ENCODE measurements around the gene PEX11B. TPM values are rescaled to one million over a fixed set of nuclear protein-coding genes. Genes with fewer than 3 reads are reported as not detected.

The PEX11B gene
- total RNA-seq, 2 donors from 2014 or later: 12.9 to 16.0 TPM

DNA sequence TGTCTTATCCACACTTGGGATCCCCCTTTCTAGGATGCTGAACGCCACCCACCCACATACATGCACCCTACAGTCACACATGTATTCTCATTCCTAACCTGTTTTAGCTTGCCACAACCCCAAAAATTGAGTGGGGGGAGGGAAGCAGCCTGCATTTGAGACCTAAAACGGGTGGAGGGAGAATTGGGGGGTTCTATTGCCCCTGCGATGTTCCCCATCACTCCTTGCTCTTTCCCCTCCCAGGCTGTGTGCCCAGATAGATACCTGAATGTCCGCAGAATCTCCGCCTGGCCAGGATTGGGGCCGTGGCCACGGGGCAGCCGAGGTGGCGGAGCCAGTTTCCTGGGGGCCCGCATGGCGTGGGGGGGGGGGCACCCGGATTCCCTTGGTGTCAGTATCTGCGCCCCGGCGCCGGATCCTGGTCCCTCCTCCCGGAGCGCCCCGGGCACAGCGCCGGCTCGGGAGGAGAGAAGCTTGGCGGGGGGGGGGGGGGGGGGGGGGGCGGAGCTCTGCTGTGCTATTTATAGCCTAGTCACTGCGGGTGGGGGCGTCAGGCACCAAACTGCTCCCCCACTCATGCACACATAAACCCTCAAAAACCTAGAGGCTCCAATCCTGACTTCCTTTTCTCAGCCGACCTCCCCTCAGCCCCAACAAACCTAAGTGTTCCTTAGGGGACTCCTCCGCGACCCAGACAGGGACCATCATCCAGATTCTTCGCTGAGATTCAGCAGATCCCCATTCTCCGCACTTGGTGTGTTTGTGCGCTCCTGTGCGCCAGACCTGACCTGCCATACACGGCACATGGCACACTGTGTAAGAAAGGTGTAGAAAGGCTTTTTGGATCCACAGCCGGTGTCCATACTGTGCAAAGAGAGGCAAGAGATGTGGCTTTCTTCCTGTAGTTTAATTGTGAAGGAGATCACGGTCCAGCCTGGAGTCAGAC is 43.9 kb upstream of the PEX11B start:
- 17 to 31% methylated on average over 12 to 24 of the region's 36 CpGs for WGBS, 2 experiments (ENCODE audit: insufficient coverage in 1 of 2, insufficient read length in 1 of 2)
- Histone ChIP-seq H3K9me3 (ENCODE audit: control insufficient read depth, low read length) (peaks cover 7% of the 10 kb centered on the region), H3K9ac (ENCODE audit: extremely low read depth, low read length, poor library complexity, severe bottlenecking) (no peak overlapping the region), H3K27me3 (ENCODE audit: control insufficient read depth, insufficient read depth, low read length, poor library complexity, severe bottlenecking) (peaks cover 37% of the 10 kb centered on the region), H3K4me3 (ENCODE audit: low read length) (peak overlapping the region; percentile 87), H3K36me3 (ENCODE audit: control insufficient read depth, insufficient read depth, low read length) (no peaks in the 10 kb centered on the region), H3K4me1 (ENCODE audit: control insufficient read depth, insufficient read depth, low read length) (peaks cover 6% of the 10 kb centered on the region), H3K27ac (ENCODE audit: low read depth, low read length) (no peak overlapping the region)
- H3K4me1 Mint-ChIP-seq: peaks cover 27% of the 10 kb centered on the region
- H3K27me3 Mint-ChIP-seq (ENCODE audit: insufficient read depth): peaks cover 56% of the 10 kb centered on the region
- peak; percentile 63 for DNase-seq
- peak overlapping the region; percentile 81 for H3K4me3 Mint-ChIP-seq
- peaks cover 10% of the 10 kb centered on the region for H3K9me3 Mint-ChIP-seq
- no peak for TF ChIP-seq CTCF (conservative IDR thresholded peaks at IDR 0.05)
- H3K36me3 Mint-ChIP-seq (ENCODE audit: low read depth): peaks cover 2% of the 10 kb centered on the region
- no peak overlapping the region for H3K27ac Mint-ChIP-seq

GRCh38 chr1:145961425-145962156 is 43.1 kb upstream of the PEX11B start:
- peaks cover 63% of the 10 kb centered on the region for H3K27me3 Mint-ChIP-seq (ENCODE audit: insufficient read depth)
- H3K27ac Mint-ChIP-seq: peak overlapping the region; percentile 37
- Histone ChIP-seq H3K27ac (ENCODE audit: low read depth, low read length) (no peak overlapping the region), H3K27me3 (ENCODE audit: control insufficient read depth, insufficient read depth, low read length, poor library complexity, severe bottlenecking) (peaks cover 37% of the 10 kb centered on the region), H3K36me3 (ENCODE audit: control insufficient read depth, insufficient read depth, low read length) (no peaks in the 10 kb centered on the region), H3K4me3 (ENCODE audit: low read length) (peak overlapping the region; percentile 86), H3K9ac (ENCODE audit: extremely low read depth, low read length, poor library complexity, severe bottlenecking) (no peak overlapping the region), H3K4me1 (ENCODE audit: control insufficient read depth, insufficient read depth, low read length) (peaks cover 6% of the 10 kb centered on the region), H3K9me3 (ENCODE audit: control insufficient read depth, low read length) (no peaks in the 10 kb centered on the region)
- peaks cover 35% of the 10 kb centered on the region for H3K4me1 Mint-ChIP-seq
- H3K9me3 Mint-ChIP-seq: peaks cover 3% of the 10 kb centered on the region
- H3K36me3 Mint-ChIP-seq (ENCODE audit: low read depth): no peaks in the 10 kb centered on the region
- TF ChIP-seq CTCF (conservative IDR thresholded peaks at IDR 0.05): no peak
- H3K4me3 Mint-ChIP-seq: peak overlapping the region; percentile 81
- 2 to 7% methylated on average over 18 to 57 of the region's 57 CpGs for WGBS, 2 experiments (ENCODE audit: insufficient coverage in 1 of 2, insufficient read length in 1 of 2)
- peak; percentile 75 for DNase-seq

DNA sequence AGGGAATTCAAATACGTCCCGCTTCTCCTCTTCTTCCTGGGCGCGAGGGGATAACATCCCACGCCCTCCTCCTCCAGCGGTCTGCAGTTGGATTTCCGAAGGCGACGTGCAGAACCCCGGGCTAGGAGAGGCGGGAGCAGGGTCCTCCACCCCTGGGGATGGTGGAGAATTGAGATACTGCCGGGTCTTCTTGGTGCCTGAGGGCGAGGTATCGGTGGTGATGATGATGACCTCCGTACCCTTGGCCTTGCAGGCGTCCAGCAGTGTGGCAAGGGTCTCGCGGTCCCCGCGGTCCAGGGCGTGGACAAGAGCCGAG is 42.5 kb upstream of the PEX11B start:
- H3K9me3 ChIP-seq (ENCODE audit: control insufficient read depth, low read length): no peaks in the 10 kb centered on the region
- no peak for DNase-seq
- H3K4me1 Mint-ChIP-seq: peaks cover 38% of the 10 kb centered on the region
- H3K27me3 ChIP-seq (ENCODE audit: control insufficient read depth, insufficient read depth, low read length, poor library complexity, severe bottlenecking): peaks cover 37% of the 10 kb centered on the region
- no peaks in the 10 kb centered on the region for H3K36me3 ChIP-seq (ENCODE audit: control insufficient read depth, insufficient read depth, low read length)
- no peak overlapping the region for H3K9ac ChIP-seq (ENCODE audit: extremely low read depth, low read length, poor library complexity, severe bottlenecking)
- WGBS, 2 experiments (ENCODE audit: insufficient coverage in 1 of 2, insufficient read length in 1 of 2): 1 to 3% methylated on average over 7 to 22 of the region's 22 CpGs
- peaks cover 1% of the 10 kb centered on the region for H3K9me3 Mint-ChIP-seq
- H3K36me3 Mint-ChIP-seq (ENCODE audit: low read depth): no peaks in the 10 kb centered on the region
- H3K4me3 ChIP-seq (ENCODE audit: low read length): peak overlapping the region; percentile 86
- no peak for TF ChIP-seq CTCF (conservative IDR thresholded peaks at IDR 0.05)
- peak overlapping the region; percentile 89 for H3K27ac Mint-ChIP-seq
- peak overlapping the region; percentile 81 for H3K4me3 Mint-ChIP-seq
- peaks cover 66% of the 10 kb centered on the region for H3K27me3 Mint-ChIP-seq (ENCODE audit: insufficient read depth)
- peaks cover 6% of the 10 kb centered on the region for H3K4me1 ChIP-seq (ENCODE audit: control insufficient read depth, insufficient read depth, low read length)
- H3K27ac ChIP-seq (ENCODE audit: low read depth, low read length): no peak overlapping the region
